KMS-11 (cell line): ENCODE results near the gene TRRAP.
A peak's percentile ranks its signal among the peaks of the same experiment; 100 is the strongest.
"Not testable (repeated sequence)": the region's sequence is repeated elsewhere in the genome, so short reads cannot be mapped to it uniquely, and the experiment has no call there.

Source experiments
- H2AFZ ChIP-seq: fragments of 200-600 bp; sonication (generic); 2 replicates; pipeline ENCODE4 v1.6.1; 2016; ENCODE audit warnings: antibody characterized with exemption, mixed run types, low read depth
- H3K27ac ChIP-seq: fragments of 200-600 bp; sonication (generic); 2 replicates; pipeline ENCODE4 v1.6.1; 2016; ENCODE audit warnings: mild to moderate bottlenecking, mixed run types
- H3K27me3 ChIP-seq: fragments of 200-600 bp; sonication (generic); 2 replicates; pipeline ENCODE4 v1.6.1; 2017; ENCODE audit warnings: mild to moderate bottlenecking, low read depth, mixed run types, moderate library complexity; ENCODE audit not compliant: insufficient read depth
- H3K36me3 ChIP-seq: fragments of 200-600 bp; sonication (generic); 2 replicates; pipeline ENCODE4 v1.6.1; 2017; ENCODE audit warnings: mild to moderate bottlenecking, mixed run types; ENCODE audit not compliant: insufficient read depth
- H3K4me1 ChIP-seq: fragments of 200-600 bp; sonication (generic); 2 replicates; pipeline ENCODE4 v1.6.1; 2016; ENCODE audit warnings: mild to moderate bottlenecking, low read depth, mixed run types; ENCODE audit not compliant: poor library complexity, severe bottlenecking
- H3K4me2 ChIP-seq: fragments of 200-600 bp; sonication (generic); 2 replicates; pipeline ENCODE4 v1.7.0; 2016; ENCODE audit warnings: mild to moderate bottlenecking, mixed run types
- H3K4me3 ChIP-seq: fragments of 200-600 bp; sonication (generic); IDR thresholded peaks from 2 replicates; pipeline ENCODE4 v1.6.1; 2017; ENCODE audit warnings: low read depth, low read length, mixed read lengths; ENCODE audit not compliant: insufficient read depth
- H3K79me2 ChIP-seq: fragments of 200-600 bp; sonication (generic); 2 replicates; pipeline ENCODE4 v1.6.1; 2016; ENCODE audit warnings: low read depth, mixed run types; ENCODE audit not compliant: insufficient read depth
- H3K9ac ChIP-seq: fragments of 200-600 bp; sonication (generic); 2 replicates; pipeline ENCODE4 v1.6.1; 2016; ENCODE audit warnings: mild to moderate bottlenecking, mixed run types
- H4K20me1 ChIP-seq: fragments of 200-600 bp; sonication (generic); 2 replicates; pipeline ENCODE4 v1.6.1; 2016; ENCODE audit warnings: mild to moderate bottlenecking, mixed run types; ENCODE audit not compliant: insufficient read depth
- CTCF ChIP-seq: fragments of 200-600 bp; sonication (generic); conservative IDR thresholded peaks from 2 replicates; pipeline ENCODE4 v1.6.1; 2017; ENCODE audit warnings: low read depth, mild to moderate bottlenecking, antibody characterized with exemption, low read length, moderate library complexity, mixed read lengths

The TRRAP gene

GRCh38 chr7:99040104-99040958 lies 162.0 kb downstream of the TRRAP start:
- no peaks in the 10 kb centered on the region for H3K27me3 ChIP-seq
- no peak overlapping the region for H3K9ac ChIP-seq
- no peak overlapping the region for H3K27ac ChIP-seq
- H2AFZ ChIP-seq: no peak overlapping the region
- no peak overlapping the region for H3K4me2 ChIP-seq
- H3K79me2 ChIP-seq: no peaks in the 10 kb centered on the region
- no peaks in the 10 kb centered on the region for H3K4me1 ChIP-seq
- peak; percentile 89 for TF ChIP-seq CTCF
- no peaks in the 10 kb centered on the region for H4K20me1 ChIP-seq
- H3K36me3 ChIP-seq: peaks cover 6% of the 10 kb centered on the region; the same call in 1 of the 2 replicates
- H3K4me3 ChIP-seq: no peak overlapping the region

- no peak overlapping the region for H3K27ac ChIP-seq
- no peak overlapping the region for H3K9ac ChIP-seq
- no peaks in the 10 kb centered on the region for H4K20me1 ChIP-seq
- no peaks in the 10 kb centered on the region for H3K79me2 ChIP-seq
- no peaks in the 10 kb centered on the region for H3K27me3 ChIP-seq
- H2AFZ ChIP-seq: no peak overlapping the region
- H3K4me3 ChIP-seq: no peak overlapping the region
- TF ChIP-seq CTCF: no peak
- no peaks in the 10 kb centered on the region for H3K4me1 ChIP-seq
- no peaks in the 10 kb centered on the region; the same call in 1 of the 2 replicates for H3K36me3 ChIP-seq
- H3K4me2 ChIP-seq: no peak overlapping the region
Measured at GRCh38 chr7:99041526-99041925, 163.2 kb downstream of the TRRAP start.

GRCh38 chr7:99042957-99043356 lies 164.6 kb downstream of the TRRAP start:
- Histone ChIP-seq H3K27ac (no peak overlapping the region), H3K27me3 (no peaks in the 10 kb centered on the region), H3K4me2 (no peak overlapping the region), H3K9ac (no peak overlapping the region), H3K36me3 (no peaks in the 10 kb centered on the region; the same call in 1 of the 2 replicates), H3K4me1 (no peaks in the 10 kb centered on the region), H3K4me3 (no peak overlapping the region), H4K20me1 (no peaks in the 10 kb centered on the region), H3K79me2 (no peaks in the 10 kb centered on the region), H2AFZ (no peak overlapping the region)
- TF ChIP-seq CTCF: no peak

- not testable (repeated sequence) for H3K4me1 ChIP-seq, H3K79me2 ChIP-seq, H2AFZ ChIP-seq, H4K20me1 ChIP-seq, H3K36me3 ChIP-seq, H3K9ac ChIP-seq, H3K4me2 ChIP-seq, H3K27ac ChIP-seq, H3K4me3 ChIP-seq, H3K27me3 ChIP-seq
Measured at GRCh38 chr7:99044858-99045257, 166.5 kb downstream of the TRRAP start.

GRCh38 chr7:99046262-99046661 lies 167.9 kb downstream of the TRRAP start:
- H3K4me2 ChIP-seq, H3K36me3 ChIP-seq: not testable (repeated sequence)

More at GRCh38 chr7:99046262-99046661, 167.9 kb downstream of the TRRAP start:
- H3K4me1 ChIP-seq, H3K27me3 ChIP-seq, H3K27ac ChIP-seq, H2AFZ ChIP-seq, H3K4me3 ChIP-seq, H4K20me1 ChIP-seq, H3K9ac ChIP-seq, H3K79me2 ChIP-seq: not testable (repeated sequence)
